ENCODE data around the gene PITPNB. TPM values are rescaled to one million over a fixed set of nuclear protein-coding genes. Genes with fewer than 3 reads are reported as not detected.

Gene PITPNB
- total RNA-seq, 1 donor from 2014 or later = 66.6 TPM

GRCh38 chr22:27912101-27912500, 7.0 kb downstream of the PITPNB start:
- H3K4me3 Mint-ChIP-seq (ENCODE audit: unreplicated experiment) = no peak overlapping the region
- no peaks in the 10 kb centered on the region for H3K9me3 Mint-ChIP-seq (ENCODE audit: unreplicated experiment)
- no peak for TF ChIP-seq CTCF (IDR thresholded peaks at IDR 0.05; ENCODE audit: partially characterized antibody, unreplicated experiment)
- no peaks in the 10 kb centered on the region for H3K27me3 Mint-ChIP-seq (ENCODE audit: unreplicated experiment)
- DNase-seq = no peak
- peaks cover 8% of the 10 kb centered on the region for H3K4me1 Mint-ChIP-seq (ENCODE audit: low read depth, unreplicated experiment)
- no peak overlapping the region for H3K27ac Mint-ChIP-seq (ENCODE audit: unreplicated experiment)
- H3K36me3 Mint-ChIP-seq (ENCODE audit: unreplicated experiment) = no peaks in the 10 kb centered on the region

- Mint-ChIP-seq H3K4me3 (ENCODE audit: unreplicated experiment) (no peak overlapping the region), H3K27me3 (ENCODE audit: unreplicated experiment) (no peaks in the 10 kb centered on the region), H3K36me3 (ENCODE audit: unreplicated experiment) (no peaks in the 10 kb centered on the region), H3K4me1 (ENCODE audit: low read depth, unreplicated experiment) (peaks cover 6% of the 10 kb centered on the region), H3K9me3 (ENCODE audit: unreplicated experiment) (no peaks in the 10 kb centered on the region), H3K27ac (ENCODE audit: unreplicated experiment) (no peak overlapping the region)
- no peak for TF ChIP-seq CTCF (IDR thresholded peaks at IDR 0.05; ENCODE audit: partially characterized antibody, unreplicated experiment)
- no peak for DNase-seq
These were observed 7.7 kb downstream of the PITPNB start for GRCh38 chr22:27911330-27911729.

GRCh38 chr22:27906241-27906640, 12.8 kb downstream of the PITPNB start:
- H3K27me3 Mint-ChIP-seq (ENCODE audit: unreplicated experiment) = no peaks in the 10 kb centered on the region

GRCh38 chr22:27905653-27906052, 13.4 kb downstream of the PITPNB start:
- Mint-ChIP-seq H3K4me3 (ENCODE audit: unreplicated experiment) (no peak overlapping the region), H3K36me3 (ENCODE audit: unreplicated experiment) (no peaks in the 10 kb centered on the region), H3K9me3 (ENCODE audit: unreplicated experiment) (peaks cover 1% of the 10 kb centered on the region), H3K27me3 (ENCODE audit: unreplicated experiment) (no peaks in the 10 kb centered on the region), H3K4me1 (ENCODE audit: low read depth, unreplicated experiment) (no peaks in the 10 kb centered on the region), H3K27ac (ENCODE audit: unreplicated experiment) (no peak overlapping the region)
- no peak for TF ChIP-seq CTCF (IDR thresholded peaks at IDR 0.05; ENCODE audit: partially characterized antibody, unreplicated experiment)
- DNase-seq = no peak

More at GRCh38 chr22:27906241-27906640, 12.8 kb downstream of the PITPNB start:
- Mint-ChIP-seq H3K4me1 (ENCODE audit: low read depth, unreplicated experiment) (no peaks in the 10 kb centered on the region), H3K9me3 (ENCODE audit: unreplicated experiment) (peaks cover 1% of the 10 kb centered on the region), H3K4me3 (ENCODE audit: unreplicated experiment) (no peak overlapping the region), H3K36me3 (ENCODE audit: unreplicated experiment) (no peaks in the 10 kb centered on the region), H3K27ac (ENCODE audit: unreplicated experiment) (no peak overlapping the region)
- TF ChIP-seq CTCF (IDR thresholded peaks at IDR 0.05; ENCODE audit: partially characterized antibody, unreplicated experiment) = no peak
- DNase-seq = no peak

GRCh38 chr22:27903805-27904473, 15.1 kb downstream of the PITPNB start:
- no peak for TF ChIP-seq CTCF (IDR thresholded peaks at IDR 0.05; ENCODE audit: partially characterized antibody, unreplicated experiment)
- no peak overlapping the region for H3K27ac Mint-ChIP-seq (ENCODE audit: unreplicated experiment)
- no peak for DNase-seq
- no peaks in the 10 kb centered on the region for H3K36me3 Mint-ChIP-seq (ENCODE audit: unreplicated experiment)
- no peaks in the 10 kb centered on the region for H3K4me1 Mint-ChIP-seq (ENCODE audit: low read depth, unreplicated experiment)
- H3K27me3 Mint-ChIP-seq (ENCODE audit: unreplicated experiment) = no peaks in the 10 kb centered on the region
- no peak overlapping the region for H3K4me3 Mint-ChIP-seq (ENCODE audit: unreplicated experiment)
- peaks cover 1% of the 10 kb centered on the region for H3K9me3 Mint-ChIP-seq (ENCODE audit: unreplicated experiment)

All from glutamatergic neuron (in vitro differentiated cells).